ENCODE measurements around the gene KCNC4.

The KCNC4 gene

GRCh38 chr1:110237386-110238152 lies 27.5 kb downstream of the KCNC4 start:
- Histone ChIP-seq H2BK15ac (ENCODE audit: low read length) (no peak overlapping the region), H4K8ac (ENCODE audit: low read depth, low read length) (no peak overlapping the region), H3K27ac (replicated peaks; ENCODE audit: low read length) (no peak overlapping the region), H2BK5ac (ENCODE audit: low read length) (no peak overlapping the region), H2BK120ac (ENCODE audit: low read depth, low read length) (no peak overlapping the region), H3K23ac (ENCODE audit: low read depth, low read length, poor library complexity) (no peak overlapping the region), H2AFZ (ENCODE audit: low read length) (no peak overlapping the region), H2BK12ac (ENCODE audit: low read length) (no peak overlapping the region), H3K79me1 (ENCODE audit: low read depth, low read length) (no peaks in the 10 kb centered on the region), H3K9me3 (replicated peaks in 1 of 2; ENCODE audit: control insufficient read depth in 2 of 2, insufficient read depth in 1 of 2, low read depth in 1 of 2, low read length in 2 of 2) (peaks cover 4% of the 10 kb centered on the region in 2 donors), H3K18ac (ENCODE audit: low read length) (no peak overlapping the region), H3K4ac (ENCODE audit: low read length) (no peak overlapping the region), H3K4me3 (ENCODE audit: low read length in 2 of 2) (no peak overlapping the region), H4K91ac (ENCODE audit: low read depth, low read length, poor library complexity) (no peak overlapping the region), H3K36me3 (replicated peaks in 1 of 2; ENCODE audit: control insufficient read depth in 2 of 2, insufficient read depth in 2 of 2, low read length in 2 of 2) (no peaks in the 10 kb centered on the region), H3K27me3 (ENCODE audit: control insufficient read depth in 3 of 3, insufficient read depth in 3 of 3, low read depth in 1 of 3, low read length in 3 of 3) (peaks cover 0 to 7% (median 0%) of the 10 kb centered on the region in 3 experiments), H3K9ac (ENCODE audit: low read depth, low read length, poor library complexity) (no peak overlapping the region), H2AK5ac (ENCODE audit: low read depth, low read length) (no peak overlapping the region), H3K4me2 (ENCODE audit: insufficient read depth, low read length, poor library complexity, severe bottlenecking) (no peak overlapping the region), H3K14ac (ENCODE audit: low read length) (peak overlapping the region; percentile 51), H3K4me1 (ENCODE audit: control insufficient read depth in 2 of 2, insufficient read depth in 1 of 2, low read depth in 1 of 2, low read length in 2 of 2) (peaks cover 3 to 14% of the 10 kb centered on the region in 2 donors)
- no CpG with 5 or more reads among the region's 13 CpGs for WGBS, 2 donors (ENCODE audit: extremely low coverage in 2 of 2, insufficient read length in 2 of 2, insufficient replicate concordance in 1 of 2)
- DNase-seq (ENCODE audit: low spot score), result no peak

GRCh38 chr1:110239441-110240430 lies 29.6 kb downstream of the KCNC4 start:
- Histone ChIP-seq H2AK5ac (ENCODE audit: low read depth, low read length) (no peak overlapping the region), H3K4me2 (ENCODE audit: insufficient read depth, low read length, poor library complexity, severe bottlenecking) (no peak overlapping the region), H2BK5ac (ENCODE audit: low read length) (no peak overlapping the region), H4K8ac (ENCODE audit: low read depth, low read length) (no peak overlapping the region), H3K36me3 (replicated peaks in 1 of 2; ENCODE audit: control insufficient read depth in 2 of 2, insufficient read depth in 2 of 2, low read length in 2 of 2) (no peaks in the 10 kb centered on the region), H2AFZ (ENCODE audit: low read length) (no peak overlapping the region), H3K27me3 (ENCODE audit: control insufficient read depth in 3 of 3, insufficient read depth in 3 of 3, low read depth in 1 of 3, low read length in 3 of 3) (peaks cover 0 to 21% (median 0%) of the 10 kb centered on the region in 3 experiments), H2BK15ac (ENCODE audit: low read length) (no peak overlapping the region), H2BK12ac (ENCODE audit: low read length) (no peak overlapping the region), H3K4me1 (ENCODE audit: control insufficient read depth in 2 of 2, insufficient read depth in 1 of 2, low read depth in 1 of 2, low read length in 2 of 2) (peaks cover 6 to 13% of the 10 kb centered on the region in 2 donors), H3K4ac (ENCODE audit: low read length) (no peak overlapping the region), H3K9me3 (replicated peaks in 1 of 2; ENCODE audit: control insufficient read depth in 2 of 2, insufficient read depth in 1 of 2, low read depth in 1 of 2, low read length in 2 of 2) (no peaks in the 10 kb centered on the region), H2BK120ac (ENCODE audit: low read depth, low read length) (no peak overlapping the region), H3K27ac (replicated peaks; ENCODE audit: low read length) (no peak overlapping the region), H3K18ac (ENCODE audit: low read length) (no peak overlapping the region), H4K91ac (ENCODE audit: low read depth, low read length, poor library complexity) (no peak overlapping the region), H3K9ac (ENCODE audit: low read depth, low read length, poor library complexity) (no peak overlapping the region), H3K23ac (ENCODE audit: low read depth, low read length, poor library complexity) (no peak overlapping the region), H3K14ac (ENCODE audit: low read length) (no peak overlapping the region), H3K79me1 (ENCODE audit: low read depth, low read length) (no peaks in the 10 kb centered on the region), H3K4me3 (ENCODE audit: low read length in 2 of 2) (no peak overlapping the region)
- no peak for DNase-seq (ENCODE audit: low spot score)
- 100% methylated on average over 1 of the region's 11 CpGs; no CpG with 5 or more reads in 1 of the 2 donors for WGBS, 2 donors (ENCODE audit: extremely low coverage in 2 of 2, insufficient read length in 2 of 2, insufficient replicate concordance in 1 of 2)

GRCh38 chr1:110240476-110241210 lies 30.5 kb downstream of the KCNC4 start:
- H3K4me3 ChIP-seq (ENCODE audit: low read length in 2 of 2), result no peak overlapping the region
- H3K4me1 ChIP-seq (ENCODE audit: control insufficient read depth in 2 of 2, insufficient read depth in 1 of 2, low read depth in 1 of 2, low read length in 2 of 2), result peaks cover 6 to 8% of the 10 kb centered on the region in 2 donors
- no peak overlapping the region for H4K8ac ChIP-seq (ENCODE audit: low read depth, low read length)
- no peak overlapping the region for H4K91ac ChIP-seq (ENCODE audit: low read depth, low read length, poor library complexity)
- WGBS, 2 donors (ENCODE audit: extremely low coverage in 2 of 2, insufficient read length in 2 of 2, insufficient replicate concordance in 1 of 2), result no CpG with 5 or more reads among the region's 13 CpGs
- peak overlapping the region; percentile 13 for H3K23ac ChIP-seq (ENCODE audit: low read depth, low read length, poor library complexity)
- no peak overlapping the region for H2BK15ac ChIP-seq (ENCODE audit: low read length)
- no peaks in the 10 kb centered on the region for H3K9me3 ChIP-seq (replicated peaks in 1 of 2; ENCODE audit: control insufficient read depth in 2 of 2, insufficient read depth in 1 of 2, low read depth in 1 of 2, low read length in 2 of 2)
- DNase-seq (ENCODE audit: low spot score), result no peak
- H2BK120ac ChIP-seq (ENCODE audit: low read depth, low read length), result no peak overlapping the region
- no peaks in the 10 kb centered on the region for H3K36me3 ChIP-seq (replicated peaks in 1 of 2; ENCODE audit: control insufficient read depth in 2 of 2, insufficient read depth in 2 of 2, low read length in 2 of 2)
- H2BK12ac ChIP-seq (ENCODE audit: low read length), result no peak overlapping the region
- H3K4ac ChIP-seq (ENCODE audit: low read length), result no peak overlapping the region
- no peak overlapping the region for H3K14ac ChIP-seq (ENCODE audit: low read length)
- no peak overlapping the region for H3K4me2 ChIP-seq (ENCODE audit: insufficient read depth, low read length, poor library complexity, severe bottlenecking)
- no peak overlapping the region for H2BK5ac ChIP-seq (ENCODE audit: low read length)
- H3K27ac ChIP-seq (replicated peaks; ENCODE audit: low read length), result no peak overlapping the region
- no peaks in the 10 kb centered on the region for H3K79me1 ChIP-seq (ENCODE audit: low read depth, low read length)
- H3K27me3 ChIP-seq (ENCODE audit: control insufficient read depth in 3 of 3, insufficient read depth in 3 of 3, low read depth in 1 of 3, low read length in 3 of 3), result peaks cover 0 to 30% (median 0%) of the 10 kb centered on the region in 3 experiments
- H2AFZ ChIP-seq (ENCODE audit: low read length), result no peak overlapping the region
- no peak overlapping the region for H3K18ac ChIP-seq (ENCODE audit: low read length)
- no peak overlapping the region for H3K9ac ChIP-seq (ENCODE audit: low read depth, low read length, poor library complexity)
- H2AK5ac ChIP-seq (ENCODE audit: low read depth, low read length), result no peak overlapping the region

All from neuronal stem cell (in vitro differentiated cells).